HepG2 (cell line): Measurements from ENCODE around the gene CCDC33. TPM values are rescaled to one million over a fixed set of nuclear protein-coding genes. Genes with fewer than 3 reads are reported as not detected.
A peak's percentile ranks its signal among the peaks of the same experiment; 100 is the strongest.

Experiments used
- ATAC-seq: fragments of 200-7000 bp; cut with Tn5 transposase; 3 replicates; pipeline ENCODE4 v1.9.1; 2020; ENCODE audit warnings: mild to moderate bottlenecking, moderate library complexity
- BruUV-seq: library from RNA; stranded (reverse); fragments of 400-500 nt; replicated peaks from 2 replicates; lab custom pipeline; 2021; lab: Mats Ljungman, UMichigan
- CTCF ChIA-PET: fragments of 300-600 bp; formaldehyde crosslinking; extraction: SDS; loops from one replicate; lab custom pipeline; 2021; ENCODE audit warnings: low total read pairs, inconsistent platforms, low intra/inter-chr PET ratio; lab: Yijun Ruan, JAX
- POLR2A ChIA-PET: fragments of 350-600 bp; sonication (Branson Sonifier 250); formaldehyde crosslinking; loops from one replicate; lab custom pipeline; 2020; ENCODE audit warnings: antibody characterized with exemption, inconsistent platforms; lab: Yijun Ruan, JAX
- DNase-seq: peaks from one replicate; pipeline ENCODE4 v3.0.0-alpha.2; 2015; ENCODE audit warnings: low spot score
- FAIRE-seq: peaks from 3 replicates; lab custom pipeline; 2011; peaks lifted over from hg19 to GRCh38; lab: Jason Lieb, UNC
- H2AFZ ChIP-seq: one replicate; pipeline ENCODE4 v1.6.1; 2011; ENCODE audit warnings: low read length, inconsistent platforms
- H3K27ac ChIP-seq: fragments of 300-600 bp; 3 replicates; pipeline ENCODE4 v1.8.0; 2011; ENCODE audit warnings: mixed run types, mild to moderate bottlenecking, mixed read lengths, low read length, inconsistent platforms; ENCODE audit not compliant: insufficient read depth; ENCODE audit errors: extremely low read length
- H3K27me3 ChIP-seq, 2 experiments: fragments of 200-600 bp in 1 of 2; 2 replicates in 1 of 2; 3 replicates in 1 of 2; pipeline versions ENCODE4 v1.6.0 to v1.8.0; 2011; ENCODE audit warnings: low read length in 2 of 2, mild to moderate bottlenecking in 2 of 2, moderate library complexity in 2 of 2, inconsistent platforms in 1 of 2; ENCODE audit not compliant: insufficient read depth in 2 of 2, control insufficient read depth in 1 of 2
- H3K36me3 ChIP-seq, 2 experiments: fragments of 200-600 bp in 1 of 2; replicated peaks in 1 of 2; 2 replicates in 1 of 2; 3 replicates in 1 of 2; pipeline versions ENCODE4 v1.5.1 to v1.8.0; 2011; ENCODE audit warnings: low read length in 2 of 2, inconsistent platforms in 1 of 2; ENCODE audit not compliant: insufficient read depth in 2 of 2, control insufficient read depth in 1 of 2
- H3K4me1 ChIP-seq: 2 replicates; pipeline ENCODE4 v1.5.1; 2012; ENCODE audit warnings: low read length, inconsistent platforms; ENCODE audit not compliant: insufficient read depth
- H3K4me2 ChIP-seq: 2 replicates; pipeline ENCODE4 v1.6.0; 2011; ENCODE audit warnings: low read depth, low read length, inconsistent platforms
- H3K4me3 ChIP-seq, 3 experiments: fragments of 200-600 bp in 1 of 3; sonication (generic), shearing (Covaris generic) in 1 of 3; replicated peaks in 1 of 3; 2 replicates each; pipeline ENCODE4 v1.5.1; 2011 to 2016; ENCODE audit warnings: low read length in 3 of 3, inconsistent platforms in 2 of 3, low read depth in 2 of 3, mild to moderate bottlenecking in 2 of 3, control low read depth in 1 of 3, mixed read lengths in 1 of 3; ENCODE audit not compliant: insufficient read depth in 1 of 3
- H3K79me2 ChIP-seq: one replicate; pipeline ENCODE4 v1.6.1; 2011; ENCODE audit warnings: low read length, inconsistent platforms; ENCODE audit not compliant: insufficient read depth
- H3K9ac ChIP-seq: 2 replicates; pipeline ENCODE4 v1.6.0; 2011; ENCODE audit warnings: mild to moderate bottlenecking, low read depth, low read length, inconsistent platforms; ENCODE audit not compliant: insufficient read depth
- H3K9me3 ChIP-seq: 2 replicates; pipeline ENCODE4 v1.5.1; 2012; ENCODE audit warnings: mild to moderate bottlenecking, low read length
- H4K20me1 ChIP-seq: 2 replicates; pipeline ENCODE4 v1.6.0; 2011; ENCODE audit warnings: inconsistent platforms, mild to moderate bottlenecking, low read length, moderate library complexity; ENCODE audit not compliant: insufficient read depth
- CEBPB ChIP-seq: IDR thresholded peaks from 2 replicates; pipeline ENCODE4 v1.6.1; 2011; ENCODE audit warnings: low read depth, low read length, improper control_type of control experiment, borderline replicate concordance
- CEBPG ChIP-seq: IDR thresholded peaks from 2 replicates; pipeline ENCODE4 v1.6.1; 2016
- HNRNPK ChIP-seq: fragments of 200-400 bp; formaldehyde crosslinking; IDR thresholded peaks from 2 replicates; pipeline ENCODE4 v1.6.1; 2018; ENCODE audit warnings: low read length, low read depth, moderate library complexity, mild to moderate bottlenecking; ENCODE audit not compliant: poor library complexity, severe bottlenecking
- ZMYM3 ChIP-seq: sonication (generic); formaldehyde crosslinking; IDR thresholded peaks from 2 replicates; pipeline ENCODE4 v1.5.1; 2020; ENCODE audit warnings: mild to moderate bottlenecking, missing genetic modification reagents
- ZNF543 ChIP-seq: sonication (generic); formaldehyde crosslinking; IDR thresholded peaks from 2 replicates; pipeline ENCODE4 v1.4.0; 2020; ENCODE audit warnings: mild to moderate bottlenecking, missing genetic modification reagents
- ZNF879 ChIP-seq: sonication (generic); formaldehyde crosslinking; IDR thresholded peaks from 2 replicates; pipeline ENCODE4 v1.8.1; 2023; ENCODE audit warnings: missing genetic modification reagents
- WGBS: methylation state at CpG from one replicate; pipeline ENCODE4 v1.1.6; 2017; ENCODE audit warnings: low lambda C conversion rate; 5-methylcytosine and 5-hydroxymethylcytosine counted together
- in situ Hi-C: cut with HindIII; loops from 2 replicates; pipeline ENCODE4 v1.10.0; 2017; ENCODE audit warnings: low pct_unique_long_range_greater_than_20kb; ENCODE audit not compliant: extremely low pct_ligation_motif_present
- intact Hi-C: fragments of 100-400 bp; cut with micrococcal nuclease; formaldehyde crosslinking; loops from one replicate; pipeline ENCODE4 v1.10.0; 2022; ENCODE audit not compliant: unreplicated experiment
- polyA plus RNA-seq, 8 experiments: library from polyadenylated mRNA; depleted of rRNA in 3 of 8; stranded (reverse) in 7 of 8; unstranded in 1 of 8; fragments of >200 nt; fragmentation: Illumina TruSeq in 4 of 8; extraction: Trizol in 4 of 8; gene quantifications; 2 replicates each; pipeline versions ENCODE4 v1.2.1 to v1.2.3, GENCODE V29; 2011 to 2016; ENCODE audit warnings: low read depth in 4 of 8, missing spikeins in 1 of 8, mixed read lengths in 1 of 8; ENCODE audit not compliant: insufficient read depth in 1 of 8
- total RNA-seq, 5 experiments: library from RNA; depleted of rRNA; stranded (reverse); fragments of >200 nt; fragmentation: Illumina TruSeq; extraction: Trizol; gene quantifications; 2 replicates each; pipeline ENCODE4 v1.2.3, GENCODE V29; 2016; ENCODE audit warnings: low read depth in 1 of 5

Gene CCDC33
- total and polyA plus RNA-seq, 2 of the 13 experiments (the other 11 are each of a cell fraction or from before 2014, with no cell fraction given) = 0.30 TPM; not detected in 1

GRCh38 chr15:74368121-74368520 is 132.0 kb downstream of the CCDC33 start:
- Histone ChIP-seq H3K36me3 (no peaks in the 10 kb centered on the region), H3K4me1 (peaks cover 32% of the 10 kb centered on the region), H3K4me2 (no peak overlapping the region), H3K27ac (no peak overlapping the region), H3K9ac (no peak overlapping the region), H4K20me1 (no peaks in the 10 kb centered on the region), H3K27me3 (peaks cover 3 to 23% of the 10 kb centered on the region in 2 experiments), H3K79me2 (no peaks in the 10 kb centered on the region), H3K4me3 (no peak overlapping the region), H2AFZ (no peak overlapping the region), H3K9me3 (no peaks in the 10 kb centered on the region)
- no TSS peak for BruUV-seq
- DNase-seq (no peak), FAIRE-seq (no peak), ATAC-seq (no peak)
- WGBS = 94% methylated on average over 3 of the region's 3 CpGs
- TF ChIP-seq ZMYM3 (no peak), ZNF879 (CRISPR knock-in tag) (no peak)
- ChIA-PET POLR2A (interaction anchor here (1.1 kb wide), 1 partner anchor 73 kb away, joined by 3 read pairs; no protein-coding TSS in a partner anchor), CTCF (no interaction called here)
- in situ Hi-C loops (no loop called here), intact Hi-C loops (no loop called here)

GRCh38 chr15:74369084-74369745 is 133.1 kb downstream of the CCDC33 start:
- in situ Hi-C loops (no loop called here), intact Hi-C loops (no loop called here)
- no peaks in the 10 kb centered on the region for H3K79me2 ChIP-seq
- no peak overlapping the region for H3K27ac ChIP-seq
- BruUV-seq = no TSS peak
- ATAC-seq (no peak), DNase-seq (no peak), FAIRE-seq (no peak)
- H3K9me3 ChIP-seq = no peaks in the 10 kb centered on the region
- H4K20me1 ChIP-seq = no peaks in the 10 kb centered on the region
- POLR2A ChIA-PET = interaction anchor here (1.1 kb wide), 1 partner anchor 72 kb away, joined by 3 read pairs; no protein-coding TSS in a partner anchor
- CTCF ChIA-PET = no interaction called here
- peaks cover 35% of the 10 kb centered on the region for H3K4me1 ChIP-seq
- no peak overlapping the region for H3K4me3 ChIP-seq
- H3K4me2 ChIP-seq = no peak overlapping the region
- no peak overlapping the region for H3K9ac ChIP-seq
- no peak for TF ChIP-seq HNRNPK
- no peak for TF ChIP-seq CEBPG (CRISPR knock-in tag)
- no peak for TF ChIP-seq ZNF543
- peak; percentile 11; the same call in 1 of the 2 replicates for TF ChIP-seq CEBPB
- H2AFZ ChIP-seq = no peak overlapping the region
- 48% methylated on average over 8 of the region's 10 CpGs for WGBS
- H3K27me3 ChIP-seq = peaks cover 3 to 23% of the 10 kb centered on the region in 2 experiments; a peak in 4 of 5 replicates
- no peaks in the 10 kb centered on the region for H3K36me3 ChIP-seq
